GM18505 (cell line): ENCODE data around the gene IL31.

ENCODE experiments used
- ATAC-seq: cut with Tn5 transposase; IDR thresholded peaks from one replicate; pipeline ENCODE4 v1.9.1; 2021; ENCODE audit not compliant: unreplicated experiment
- POLR2A ChIP-seq: IDR thresholded peaks from 4 replicates; pipeline ENCODE4 v1.6.1; 2011; ENCODE audit warnings: borderline replicate concordance; ENCODE audit not compliant: insufficient read depth, insufficient read length; ENCODE audit errors: extremely low read depth

Gene IL31

DNA sequence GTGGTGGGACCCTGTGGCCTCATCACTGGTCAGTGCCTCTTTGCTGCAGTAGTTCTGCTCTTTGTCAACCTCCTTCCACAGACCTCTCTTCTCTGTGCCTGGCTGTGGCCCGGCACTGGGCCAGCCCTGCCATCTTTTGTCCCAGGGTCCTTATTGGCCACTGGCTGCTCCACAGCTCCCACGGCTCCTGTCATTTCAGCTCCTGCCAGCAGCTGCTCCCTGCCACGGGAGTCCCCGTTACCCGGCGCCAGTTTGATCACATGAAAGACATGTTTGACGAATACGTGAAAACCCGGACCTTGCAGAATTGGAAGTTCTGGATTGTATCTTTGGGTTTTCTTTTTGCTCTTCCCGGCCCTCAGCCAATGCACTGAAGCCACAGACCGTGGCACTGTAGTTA is 35.4 kb downstream of the IL31 start:
- TF ChIP-seq POLR2A = no peak

DNA sequence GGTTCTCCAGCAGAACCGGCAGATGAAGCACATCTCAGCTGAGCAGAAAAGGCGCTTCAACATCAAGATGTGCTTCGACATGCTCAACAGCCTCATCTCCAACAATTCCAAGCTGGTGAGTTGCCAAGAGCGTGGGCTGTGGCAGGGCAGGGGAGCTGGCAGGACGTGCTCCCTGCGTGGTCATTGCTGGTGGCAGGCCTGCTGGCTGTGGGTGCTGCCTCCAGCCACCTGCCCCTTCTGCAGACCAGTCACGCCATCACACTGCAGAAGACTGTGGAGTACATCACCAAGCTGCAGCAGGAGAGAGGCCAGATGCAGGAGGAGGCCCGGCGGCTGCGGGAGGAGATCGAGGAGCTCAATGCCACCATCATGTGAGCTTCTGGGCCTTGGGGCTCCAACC is 35.8 kb downstream of the IL31 start:
- ATAC-seq = no peak
- TF ChIP-seq POLR2A = no peak

More for the DNA sequence above, 35.4 kb downstream of the IL31 start:
- no peak for ATAC-seq

DNA sequence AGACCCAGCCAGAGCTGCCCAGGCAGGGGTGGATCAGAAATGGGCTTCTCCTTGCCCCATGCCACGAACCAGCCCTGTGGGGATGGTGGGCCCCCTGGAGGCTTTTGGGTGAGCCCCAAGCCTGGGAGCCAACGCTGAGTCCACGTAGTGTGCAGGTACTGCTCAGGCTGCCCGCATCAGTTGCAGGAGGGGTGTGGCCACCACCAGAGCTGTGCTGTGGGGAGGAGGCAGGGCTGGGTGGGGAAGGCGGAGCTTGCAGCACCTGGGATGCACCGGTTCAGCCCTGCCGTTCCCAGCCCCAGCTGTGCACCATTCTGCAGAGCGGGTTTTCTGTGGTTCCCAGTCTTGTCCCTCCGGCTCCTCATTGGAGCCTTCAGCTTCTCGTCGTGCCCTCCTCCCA is 36.3 kb downstream of the IL31 start:
- TF ChIP-seq POLR2A = no peak
- no peak for ATAC-seq

DNA sequence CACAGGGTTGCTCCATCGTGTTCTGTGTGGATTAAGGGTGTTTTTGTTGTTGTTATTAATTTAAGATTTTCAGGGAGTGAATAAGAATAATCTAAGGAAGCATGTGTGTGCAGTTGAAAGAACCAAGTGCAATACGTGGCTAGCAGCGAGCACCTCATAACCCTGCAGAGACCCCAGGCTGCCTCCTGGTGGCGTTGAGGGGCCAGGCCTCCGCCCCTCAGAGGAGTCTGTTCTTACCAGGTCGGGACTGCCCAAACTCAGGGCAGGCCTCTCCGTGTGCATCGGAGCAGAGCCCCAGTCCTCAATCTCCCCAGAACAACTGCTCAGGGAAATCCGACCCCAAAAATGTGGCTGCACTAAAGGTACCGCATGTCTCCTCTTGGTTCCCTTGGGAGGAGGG is 36.8 kb downstream of the IL31 start:
- no peak for ATAC-seq
- no peak for TF ChIP-seq POLR2A

DNA sequence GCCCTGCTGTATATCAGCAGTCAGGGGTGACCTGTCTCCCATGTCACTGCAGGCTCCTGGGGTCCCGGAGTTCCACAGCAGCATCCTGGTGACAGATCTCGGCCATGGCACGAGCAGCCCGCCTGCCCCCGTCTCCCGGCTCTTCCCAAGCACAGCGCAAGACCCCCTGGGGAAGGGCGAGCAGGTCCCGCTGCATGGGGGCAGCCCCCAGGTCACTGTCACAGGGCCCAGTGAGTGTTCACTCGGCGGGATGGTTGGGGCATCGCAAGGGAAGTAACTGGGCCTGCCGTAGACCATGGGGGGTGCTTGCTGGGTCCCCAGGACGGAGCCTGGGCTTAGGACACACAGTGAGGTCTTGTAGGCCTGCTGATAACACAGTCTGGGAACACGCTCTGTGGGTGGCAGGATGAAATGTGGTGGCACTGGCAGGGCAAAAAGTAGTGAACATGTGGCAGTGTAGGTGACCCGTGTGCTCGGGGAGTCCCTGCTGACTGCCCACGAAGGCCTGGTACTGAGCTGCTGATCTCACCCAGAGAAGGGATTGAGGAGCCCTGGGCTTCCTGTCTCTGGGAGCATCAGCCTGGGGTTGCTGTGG is 38.5 kb downstream of the IL31 start:
- ATAC-seq = no peak
- no peak for TF ChIP-seq POLR2A

DNA sequence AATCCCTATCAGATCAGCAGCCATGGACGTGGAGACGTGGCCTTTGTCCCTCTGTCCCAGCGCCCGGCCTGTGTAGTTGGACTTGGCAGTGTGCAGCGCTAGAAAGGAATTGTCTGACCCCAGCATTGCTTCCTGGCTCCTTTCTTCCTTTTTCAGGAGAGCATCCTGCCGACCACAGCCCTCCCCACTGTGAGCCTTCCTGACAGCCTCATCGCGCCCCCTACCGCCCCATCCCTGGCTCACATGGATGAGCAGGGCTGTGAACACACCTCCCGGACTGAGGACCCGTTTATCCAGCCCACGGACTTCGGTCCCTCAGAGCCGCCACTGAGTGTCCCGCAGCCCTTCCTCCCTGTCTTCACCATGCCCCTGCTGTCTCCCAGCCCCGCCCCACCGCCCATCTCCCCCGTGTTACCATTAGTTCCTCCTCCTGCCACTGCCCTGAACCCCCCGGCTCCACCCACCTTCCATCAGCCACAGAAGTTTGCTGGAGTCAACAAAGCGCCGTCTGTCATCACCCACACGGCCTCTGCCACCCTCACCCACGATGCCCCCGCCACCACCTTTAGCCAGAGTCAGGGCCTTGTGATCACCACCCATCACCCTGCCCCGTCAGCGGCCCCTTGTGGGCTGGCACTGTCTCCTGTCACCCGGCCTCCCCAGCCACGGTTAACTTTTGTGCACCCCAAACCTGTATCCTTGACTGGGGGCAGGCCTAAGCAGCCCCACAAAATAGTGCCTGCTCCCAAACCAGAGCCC is 40.6 kb downstream of the IL31 start:
- no peak for TF ChIP-seq POLR2A
- no peak for ATAC-seq

DNA sequence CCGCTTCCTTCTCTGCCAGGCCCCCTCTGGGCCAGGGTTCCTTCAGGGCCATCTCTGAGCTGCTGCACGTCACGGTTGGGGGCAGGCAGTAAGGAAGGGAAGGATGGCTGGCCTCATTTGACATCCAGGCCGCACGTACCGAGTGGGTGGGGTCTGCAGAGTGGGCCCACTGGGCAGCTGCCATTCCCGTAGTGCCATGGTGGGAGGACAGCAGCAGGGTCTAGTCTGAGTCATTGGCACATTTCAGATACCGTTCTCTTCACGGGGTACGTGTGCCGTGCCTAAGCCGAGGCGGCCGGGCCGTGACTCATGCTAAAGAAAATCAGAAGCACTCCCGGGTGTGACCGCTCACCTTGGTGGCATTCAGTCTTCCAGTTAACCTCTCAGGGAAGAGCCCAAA is 43.9 kb downstream of the IL31 start:
- no peak for ATAC-seq
- no peak for TF ChIP-seq POLR2A

DNA sequence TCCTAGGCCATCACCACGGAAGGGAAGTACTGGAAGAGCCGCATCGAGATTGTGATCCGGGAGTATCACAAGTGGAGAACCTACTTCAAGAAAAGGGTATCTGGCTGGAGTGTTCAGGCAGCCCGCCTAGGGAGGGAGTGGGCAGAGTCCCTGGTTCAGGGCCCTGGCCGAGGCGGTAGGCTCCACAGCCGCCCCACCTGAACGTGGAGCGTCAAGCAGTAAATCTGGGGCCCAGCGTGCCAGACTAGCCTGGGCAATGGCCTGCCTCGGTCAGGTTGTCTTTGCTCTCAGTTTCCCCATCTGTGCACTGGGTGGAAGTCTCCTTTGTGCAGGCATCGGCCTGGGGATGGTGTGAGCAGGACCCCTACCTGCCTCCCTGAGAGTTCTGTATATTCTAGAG is 44.9 kb downstream of the IL31 start:
- no peak for TF ChIP-seq POLR2A
- no peak for ATAC-seq

DNA sequence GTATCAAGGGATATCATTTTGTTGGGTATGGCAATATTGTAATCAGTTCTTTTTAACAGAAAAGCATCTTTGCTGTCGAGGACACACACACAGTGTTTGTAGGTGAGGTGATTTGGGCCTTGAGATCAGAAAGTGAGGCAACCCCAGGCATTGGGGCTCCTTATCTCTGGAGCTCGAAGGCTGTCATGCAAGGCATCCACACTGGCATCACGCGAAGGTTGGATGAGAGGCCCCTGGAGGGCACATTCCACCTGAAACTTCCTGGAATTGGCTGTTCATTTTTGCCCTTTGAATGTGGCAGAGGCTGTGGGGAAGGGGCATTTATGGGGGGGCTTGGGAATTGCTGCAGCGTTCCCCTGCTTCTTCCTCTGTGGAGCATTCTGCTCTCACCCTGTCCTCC is 45.5 kb downstream of the IL31 start:
- no peak for ATAC-seq
- TF ChIP-seq POLR2A = no peak

DNA sequence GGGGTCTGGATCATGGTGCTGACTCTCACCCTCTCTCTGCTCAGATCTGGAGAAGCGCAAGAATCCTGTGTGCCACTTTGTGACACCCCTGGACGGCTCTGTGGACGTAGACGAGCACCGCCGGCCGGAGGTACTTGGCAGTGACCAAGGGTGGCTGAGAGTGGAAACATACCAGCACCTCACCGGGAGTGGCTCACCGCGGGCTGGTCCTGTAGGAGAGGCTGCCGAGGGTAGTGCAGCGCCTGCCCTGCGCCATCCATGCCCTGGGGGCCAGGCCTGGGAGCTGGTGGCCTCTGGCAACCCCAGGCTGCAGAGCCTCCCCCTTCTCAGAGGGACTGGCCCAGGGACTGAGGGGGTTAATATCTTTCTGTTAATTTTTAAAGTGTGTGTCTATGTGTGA is 46.2 kb downstream of the IL31 start:
- TF ChIP-seq POLR2A = no peak
- ATAC-seq = no peak

DNA sequence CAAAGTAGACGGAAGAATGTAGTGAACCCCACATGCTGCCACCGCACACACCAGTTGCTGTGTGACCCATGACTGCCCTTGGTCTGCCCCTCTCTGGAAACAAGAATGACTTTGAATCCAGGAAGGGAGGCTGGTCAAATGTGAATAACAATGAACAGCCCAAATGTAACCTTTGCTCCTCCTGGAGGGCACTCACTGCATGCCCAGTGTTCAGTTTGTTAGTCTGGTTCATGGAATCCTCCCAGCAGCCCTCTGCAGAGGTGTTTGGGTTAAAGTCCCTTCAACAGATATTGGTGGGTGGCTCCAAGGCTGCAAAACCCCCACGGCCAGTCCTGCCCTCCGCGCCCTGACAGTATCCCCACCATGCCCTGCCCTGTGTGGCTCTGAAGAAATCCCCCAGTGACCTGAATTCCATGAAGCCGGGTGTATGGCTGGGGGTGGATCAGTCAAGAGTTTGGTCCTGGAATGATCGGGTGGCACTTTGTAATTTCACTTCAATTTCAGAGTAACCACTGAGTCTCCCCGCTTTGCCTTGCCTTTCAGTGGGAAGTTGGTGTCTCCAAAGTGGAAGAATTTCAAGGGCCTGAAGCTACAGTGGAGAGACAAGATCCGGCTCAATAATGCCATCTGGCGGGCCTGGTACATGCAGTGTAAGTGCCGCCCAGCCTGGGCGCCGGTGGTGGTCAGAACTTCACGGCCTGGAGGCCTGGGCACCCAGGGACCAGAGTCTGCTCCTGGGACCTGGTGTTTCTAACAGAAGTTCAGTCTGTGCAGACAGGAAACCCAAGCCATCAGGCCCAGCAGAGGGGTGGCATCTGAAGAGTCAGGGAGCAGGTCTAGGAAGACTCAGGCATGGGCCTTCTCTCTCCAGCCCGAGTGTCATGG is 47.1 kb downstream of the IL31 start:
- no peak for TF ChIP-seq POLR2A
- no peak for ATAC-seq

DNA sequence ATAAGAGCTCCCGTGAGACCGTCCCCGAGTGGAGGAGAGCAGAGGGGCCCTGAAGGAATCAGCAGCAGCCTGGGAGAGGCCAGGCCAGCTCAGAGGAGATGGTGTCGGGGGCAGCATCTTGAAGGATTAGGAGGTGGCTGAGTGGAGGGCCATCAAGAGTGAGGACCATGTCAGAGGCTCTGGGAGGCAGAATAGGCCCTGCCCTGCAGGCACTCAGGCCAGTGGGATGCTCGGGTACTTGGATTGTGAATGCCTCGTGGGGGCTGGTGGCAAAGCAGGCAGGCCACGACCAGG is 47.7 kb downstream of the IL31 start:
- no peak for ATAC-seq
- no peak for TF ChIP-seq POLR2A

DNA sequence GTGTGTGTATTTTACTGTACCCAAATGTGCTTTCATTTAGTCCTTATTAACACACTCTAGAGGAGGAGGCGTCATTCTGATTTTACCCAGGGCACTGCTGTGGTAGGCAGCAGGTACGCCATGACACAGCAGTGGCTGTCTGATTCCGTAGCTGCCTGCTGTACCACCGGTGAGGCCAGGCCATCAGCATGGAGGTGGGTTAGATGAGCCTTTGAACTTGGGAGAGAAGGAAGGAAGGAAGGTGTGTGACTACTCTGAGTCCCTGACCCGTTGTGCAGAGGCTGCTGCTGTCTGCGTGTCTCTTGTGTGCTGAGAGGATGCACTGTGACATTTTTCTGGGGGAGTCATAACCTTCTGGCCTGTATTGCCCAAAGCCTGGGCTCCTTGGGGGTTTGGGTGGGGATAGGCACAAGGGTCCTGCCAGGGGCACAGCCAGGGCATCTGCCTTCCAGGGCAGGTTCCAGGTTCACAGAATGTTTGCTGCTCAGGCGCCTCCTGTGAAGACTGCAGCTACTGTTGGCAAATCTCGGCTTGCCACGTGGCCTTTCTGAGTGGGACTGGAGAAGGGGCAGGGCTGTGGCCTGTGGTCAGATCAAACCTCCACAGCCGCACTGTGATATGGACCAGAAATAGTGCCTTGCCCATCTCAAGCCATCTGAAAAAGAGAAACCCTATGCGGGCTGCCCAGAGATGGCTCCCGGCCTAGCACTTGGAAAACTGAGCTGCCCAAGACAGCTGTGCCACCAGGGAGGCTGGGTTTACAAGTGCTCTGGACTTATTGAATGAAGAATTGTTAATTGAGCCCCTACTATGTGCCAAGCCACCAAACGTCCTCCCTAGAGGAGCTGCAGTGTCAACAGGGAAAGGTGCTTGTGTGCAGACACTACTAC is 48.3 kb downstream of the IL31 start:
- no peak for TF ChIP-seq POLR2A
- ATAC-seq = no peak
